ENCODE measurements around the gene ZNF354C.

- TF ChIP-seq CTCF (IDR thresholded peaks at IDR 0.05; ENCODE audit: poor library complexity, severe bottlenecking) (no peak), TAF1 (IDR thresholded peaks at IDR 0.05; ENCODE audit: low read depth) (no peak), REST (IDR thresholded peaks at IDR 0.05; ENCODE audit: borderline replicate concordance) (no peak), POLR2AphosphoS5 (IDR thresholded peaks at IDR 0.05) (no peak), EP300 (conservative IDR thresholded peaks at IDR 0.05; ENCODE audit: poor library complexity, severe bottlenecking) (no peak), EZH2 (IDR thresholded peaks at IDR 0.05; ENCODE audit: borderline replicate concordance, insufficient read depth, low read length, poor library complexity, severe bottlenecking) (no peak), RAD21 (conservative IDR thresholded peaks at IDR 0.05) (no peak), SMC3 (conservative IDR thresholded peaks at IDR 0.05; ENCODE audit: poor library complexity) (no peak)
Measured at GRCh38 chr5:179128976-179129375, 68.8 kb downstream of the ZNF354C start.
